GM19468 (cell line): ENCODE data around the gene PEAK3.

ENCODE experiments used
- ATAC-seq: cut with Tn5 transposase; IDR thresholded peaks from one replicate; pipeline ENCODE4 v1.9.1; 2021; ENCODE audit warnings: mild to moderate bottlenecking, moderate library complexity, moderate number of reproducible peaks; ENCODE audit not compliant: unreplicated experiment; ENCODE audit errors: extremely low read depth

Gene PEAK3

GRCh38 chr19:2242092-2242537 is 39.9 kb downstream of the PEAK3 start:
- no peak for ATAC-seq

GRCh38 chr19:2240881-2241760 is 40.9 kb downstream of the PEAK3 start:
- ATAC-seq = no peak

GRCh38 chr19:2239771-2240770 is 41.9 kb downstream of the PEAK3 start:
- no peak for ATAC-seq

GRCh38 chr19:2239173-2239572 is 42.8 kb downstream of the PEAK3 start:
- no peak for ATAC-seq

GRCh38 chr19:2237869-2238153 is 44.2 kb downstream of the PEAK3 start:
- ATAC-seq = no peak

- no peak for ATAC-seq
These were observed 44.7 kb downstream of the PEAK3 start for GRCh38 chr19:2237051-2237868.

GRCh38 chr19:2236314-2237050 is 45.5 kb downstream of the PEAK3 start, which contains the start of the genes PLEKHJ1 and SF3A2:
Gene PLEKHJ1, minus strand, starts transcription at chr19:2236329. Its CDS starts 81 bp downstream, at chr19:2236248.
Gene SF3A2, plus strand, starts transcription at chr19:2236824. Its CDS starts 6,595 bp downstream, at chr19:2243419.
- peak; percentile 50 for ATAC-seq

- ATAC-seq = no peak
These were observed 46.0 kb downstream of the PEAK3 start for GRCh38 chr19:2236064-2236313.

- no peak for ATAC-seq
These were observed 46.5 kb downstream of the PEAK3 start for GRCh38 chr19:2235381-2236063.

GRCh38 chr19:2234996-2235380 is 47.0 kb downstream of the PEAK3 start:
- no peak for ATAC-seq

GRCh38 chr19:2233601-2234280 is 48.2 kb downstream of the PEAK3 start:
- ATAC-seq = no peak

GRCh38 chr19:2232286-2233151 is 49.5 kb downstream of the PEAK3 start:
- no peak for ATAC-seq

- ATAC-seq = no peak
These were observed 50.3 kb downstream of the PEAK3 start for GRCh38 chr19:2231621-2232221.

GRCh38 chr19:2230807-2231533 is 51.0 kb downstream of the PEAK3 start:
- no peak for ATAC-seq

- no peak for ATAC-seq
These were observed 51.9 kb downstream of the PEAK3 start for GRCh38 chr19:2230033-2230531.
